Liver (tissue), 9 donors: ENCODE measurements around the gene CLEC4G. TPM values are rescaled to one million over a fixed set of nuclear protein-coding genes. Genes with fewer than 3 reads are reported as not detected.

Experiments used
- DNase-seq: peaks from one replicate; pipeline ENCODE4 v3.0.0-alpha.2; 2017; ENCODE audit warnings: low spot score
- H3K27ac ChIP-seq, 2 donors: one replicate each; pipeline ENCODE4 v1.7.0; 2013; ENCODE audit warnings: inconsistent platforms in 2 of 2, low read length in 2 of 2, control low read depth in 1 of 2, low read depth in 1 of 2, mild to moderate bottlenecking in 1 of 2
- H3K27me3 ChIP-seq, 4 donors: one replicate each; pipeline versions ENCODE4 v1.6.1 to v1.7.0; 2013; ENCODE audit warnings: low read length in 3 of 4, inconsistent platforms in 1 of 4, mild to moderate bottlenecking in 1 of 4, moderate library complexity in 1 of 4; ENCODE audit not compliant: control insufficient read depth in 4 of 4, insufficient read depth in 4 of 4
- H3K36me3 ChIP-seq, 4 donors: one replicate each; pipeline versions ENCODE4 v1.6.1 to v1.7.0; 2013; ENCODE audit warnings: low read length in 3 of 4, mild to moderate bottlenecking in 3 of 4, low read depth in 1 of 4, moderate library complexity in 1 of 4; ENCODE audit not compliant: control insufficient read depth in 4 of 4, insufficient read depth in 3 of 4
- H3K4me1 ChIP-seq, 4 donors: one replicate each; pipeline versions ENCODE4 v1.6.1 to v1.7.0; 2013; ENCODE audit warnings: low read length in 3 of 4, mild to moderate bottlenecking in 3 of 4, moderate library complexity in 1 of 4; ENCODE audit not compliant: control insufficient read depth in 4 of 4, insufficient read depth in 4 of 4
- H3K4me3 ChIP-seq, 3 donors: one replicate each; pipeline versions ENCODE4 v1.6.1 to v1.7.0; 2013; ENCODE audit warnings: low read length in 3 of 3, control low read depth in 1 of 3, low read depth in 1 of 3, mild to moderate bottlenecking in 1 of 3
- H3K9ac ChIP-seq, 2 donors: one replicate each; pipeline ENCODE4 v1.7.0; 2013; ENCODE audit warnings: low read length in 2 of 2, mild to moderate bottlenecking in 2 of 2, moderate library complexity in 2 of 2, control low read depth in 1 of 2, low read depth in 1 of 2
- H3K9me3 ChIP-seq, 4 donors: one replicate each; pipeline versions ENCODE4 v1.6.1 to v1.7.0; 2013; ENCODE audit warnings: low read length in 3 of 4; ENCODE audit not compliant: control insufficient read depth in 4 of 4
- EGR1 ChIP-seq, 2 donors: IDR thresholded peaks; 2 replicates each; pipeline ENCODE4 v1.6.1; 2016 to 2018; ENCODE audit warnings: antibody characterized with exemption in 2 of 2, low read depth in 2 of 2
- GABPA ChIP-seq, 2 donors: IDR thresholded peaks in 1 of 2; conservative IDR thresholded peaks in 1 of 2; 2 replicates each; pipeline ENCODE4 v1.6.1; 2016; ENCODE audit warnings: antibody characterized with exemption in 2 of 2, mild to moderate bottlenecking in 1 of 2, moderate library complexity in 1 of 2
- HNF4A ChIP-seq, 2 donors: conservative IDR thresholded peaks; 2 replicates each; pipeline ENCODE4 v1.6.1; 2016; ENCODE audit warnings: antibody characterized with exemption in 2 of 2, mild to moderate bottlenecking in 2 of 2
- HNF4G ChIP-seq: IDR thresholded peaks from 2 replicates; pipeline ENCODE4 v1.6.1; 2016; ENCODE audit warnings: antibody characterized with exemption
- JUND ChIP-seq, 2 donors: IDR thresholded peaks; 2 replicates each; pipeline ENCODE4 v1.6.1; 2016; ENCODE audit warnings: antibody characterized with exemption in 2 of 2
- NR2F2 ChIP-seq: IDR thresholded peaks from 2 replicates; pipeline ENCODE4 v1.6.1; 2016; ENCODE audit warnings: antibody characterized with exemption
- SP1 ChIP-seq: IDR thresholded peaks from 2 replicates; pipeline ENCODE4 v1.6.1; 2018; ENCODE audit warnings: antibody characterized with exemption, mild to moderate bottlenecking
- YY1 ChIP-seq: IDR thresholded peaks from 2 replicates; pipeline ENCODE4 v1.6.1; 2016; ENCODE audit warnings: antibody characterized with exemption, mild to moderate bottlenecking
- WGBS: extraction: QIAGEN DNeasy Blood & Tissue Kit; methylation state at CpG from one replicate; pipeline ENCODE4 v1.1.7; 2013; 5-methylcytosine and 5-hydroxymethylcytosine counted together
- polyA plus RNA-seq, 2 donors: library from polyadenylated mRNA; stranded (reverse) in 1 of 2; unstranded in 1 of 2; fragments of 200-250 nt in 1 of 2; fragments of >200 nt in 1 of 2; fragmentation: Nextera tagmentation in 1 of 2; extraction: Ambion mirVana in 1 of 2; gene quantifications; one replicate each; pipeline versions ENCODE4 v1.2.1 to v1.2.3, GENCODE V29; 2013 to 2015
- total RNA-seq, 2 donors: library from RNA; depleted of rRNA; stranded (reverse); fragments of >200 nt; gene quantifications; one replicate each; pipeline ENCODE4 v1.2.3, GENCODE V29; 2014
- TF ChIP-seq, protein P1 (sequence below): IDR thresholded peaks from 2 replicates; pipeline ENCODE4 v1.6.1; 2016; ENCODE audit warnings: antibody characterized with exemption
- TF ChIP-seq, protein P2 (sequence below): IDR thresholded peaks from 2 replicates; pipeline ENCODE4 v1.6.1; 2016; ENCODE audit warnings: antibody characterized with exemption, mild to moderate bottlenecking
- TF ChIP-seq, protein P3 (sequence below): fragments of 150-350 bp; IDR thresholded peaks from 2 replicates; pipeline ENCODE4 v1.5.1; 2017; ENCODE audit warnings: improper control_type of control experiment, low read depth, low read length; ENCODE audit not compliant: missing input control
- donor health status: healthy.
- donor health status: healthy.
- donor health status: healthy.
- donor health status: healthy.
- donor health status: healthy.

CLEC4G gene
- total and polyA plus RNA-seq, 4 donors, result 7.7 to 69.0 (median 45.6) TPM

DNA sequence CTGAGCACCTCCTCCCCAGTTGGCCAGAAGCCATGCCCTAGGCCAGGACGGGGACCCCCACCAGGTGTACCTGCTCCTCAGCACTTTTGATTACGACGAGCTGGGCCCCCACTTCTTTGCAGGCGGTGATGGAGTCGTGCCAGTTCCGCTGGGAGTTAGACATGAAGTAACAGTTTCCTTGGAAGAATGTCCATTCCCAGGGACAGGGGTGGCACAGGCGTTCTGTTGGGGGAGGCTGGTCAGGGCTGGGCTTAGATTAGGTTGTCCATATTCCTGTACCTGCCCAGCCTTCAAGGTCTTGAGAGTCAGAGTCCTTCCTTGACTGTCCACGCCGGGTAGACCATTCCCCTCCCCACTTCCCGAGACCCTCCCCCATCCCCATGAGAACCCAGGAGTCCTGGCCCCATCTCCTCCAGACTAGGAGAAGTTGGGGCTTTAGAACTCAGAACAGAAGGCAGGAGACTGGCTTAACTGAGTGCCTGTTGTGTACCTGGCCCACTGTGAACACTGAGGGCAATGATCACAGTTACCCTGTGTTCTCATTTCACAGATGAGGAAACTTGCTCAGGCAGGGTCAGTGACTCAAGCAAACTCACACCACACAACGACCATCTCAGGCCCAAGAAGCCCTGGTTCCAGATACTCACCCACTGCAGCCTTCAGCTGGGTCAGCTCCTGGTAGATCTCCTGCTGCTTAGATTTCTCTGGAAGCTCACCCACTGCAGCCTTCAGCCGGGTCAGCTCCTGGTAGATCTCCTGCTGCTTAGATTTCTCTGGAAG lies 13.2 kb upstream of the CLEC4G start:
- H3K9ac ChIP-seq, result no peak overlapping the region
- H3K36me3 ChIP-seq, result no peaks in the 10 kb centered on the region
- DNase-seq, result no peak
- no peaks in the 10 kb centered on the region for H3K27me3 ChIP-seq
- TF ChIP-seq JUND (IDR thresholded peaks at IDR 0.05) (no peak), EGR1 (IDR thresholded peaks at IDR 0.05; ENCODE audit: low read depth in 2 of 2) (no peak), HNF4A (conservative IDR thresholded peaks at IDR 0.05) (no peak), SP1 (no peak), GABPA (IDR thresholded peaks at IDR 0.05 in 1 of 2, conservative IDR thresholded peaks at IDR 0.05 in 1 of 2) (no peak), NR2F2 (no peak), HNF4G (no peak)
- TF ChIP-seq, protein P1, sequence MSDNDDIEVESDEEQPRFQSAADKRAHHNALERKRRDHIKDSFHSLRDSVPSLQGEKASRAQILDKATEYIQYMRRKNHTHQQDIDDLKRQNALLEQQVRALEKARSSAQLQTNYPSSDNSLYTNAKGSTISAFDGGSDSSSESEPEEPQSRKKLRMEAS, result no peak
- no peaks in the 10 kb centered on the region for H3K9me3 ChIP-seq
- no peak overlapping the region for H3K4me3 ChIP-seq
- no peaks in the 10 kb centered on the region for H3K4me1 ChIP-seq
- no peak overlapping the region for H3K27ac ChIP-seq
- 75% methylated on average over 12 of the region's 12 CpGs for WGBS

DNA sequence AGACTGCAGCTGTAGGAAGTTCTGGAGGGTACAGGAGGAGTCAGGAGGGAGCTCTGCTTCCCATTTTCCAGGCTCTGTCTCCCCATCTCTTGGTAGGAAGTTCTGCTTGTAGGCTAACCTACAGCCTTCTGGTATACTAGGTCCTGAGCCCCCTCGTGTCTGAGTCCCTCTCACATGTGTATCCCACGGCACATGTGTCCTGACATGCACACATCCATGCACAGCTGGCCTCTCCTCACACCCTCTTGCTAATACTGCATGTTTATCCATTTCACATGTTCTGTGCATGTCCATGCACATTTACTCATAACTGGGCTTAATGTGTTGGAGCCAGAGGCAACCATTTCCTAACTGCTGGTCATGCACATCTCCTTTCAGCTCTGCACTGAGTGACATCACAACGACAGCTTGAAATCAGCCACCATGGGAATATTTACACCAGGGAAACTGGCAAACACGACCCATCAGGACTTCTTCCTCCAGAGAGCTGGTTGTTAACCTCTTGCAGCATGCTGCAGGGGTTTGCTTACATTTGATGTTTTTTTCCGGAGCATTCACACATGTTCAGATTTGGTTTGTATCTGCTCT lies 12.4 kb upstream of the CLEC4G start:
- Histone ChIP-seq H3K27ac (no peak overlapping the region), H3K4me1 (no peaks in the 10 kb centered on the region), H3K4me3 (no peak overlapping the region), H3K36me3 (no peaks in the 10 kb centered on the region), H3K9me3 (no peaks in the 10 kb centered on the region), H3K9ac (no peak overlapping the region), H3K27me3 (no peaks in the 10 kb centered on the region)
- no peak for DNase-seq
- 64% methylated on average over 5 of the region's 5 CpGs for WGBS
- TF ChIP-seq HNF4A (conservative IDR thresholded peaks at IDR 0.05) (no peak), JUND (IDR thresholded peaks at IDR 0.05) (no peak), YY1 (no peak), SP1 (no peak), NR2F2 (no peak)
- TF ChIP-seq, protein P2, sequence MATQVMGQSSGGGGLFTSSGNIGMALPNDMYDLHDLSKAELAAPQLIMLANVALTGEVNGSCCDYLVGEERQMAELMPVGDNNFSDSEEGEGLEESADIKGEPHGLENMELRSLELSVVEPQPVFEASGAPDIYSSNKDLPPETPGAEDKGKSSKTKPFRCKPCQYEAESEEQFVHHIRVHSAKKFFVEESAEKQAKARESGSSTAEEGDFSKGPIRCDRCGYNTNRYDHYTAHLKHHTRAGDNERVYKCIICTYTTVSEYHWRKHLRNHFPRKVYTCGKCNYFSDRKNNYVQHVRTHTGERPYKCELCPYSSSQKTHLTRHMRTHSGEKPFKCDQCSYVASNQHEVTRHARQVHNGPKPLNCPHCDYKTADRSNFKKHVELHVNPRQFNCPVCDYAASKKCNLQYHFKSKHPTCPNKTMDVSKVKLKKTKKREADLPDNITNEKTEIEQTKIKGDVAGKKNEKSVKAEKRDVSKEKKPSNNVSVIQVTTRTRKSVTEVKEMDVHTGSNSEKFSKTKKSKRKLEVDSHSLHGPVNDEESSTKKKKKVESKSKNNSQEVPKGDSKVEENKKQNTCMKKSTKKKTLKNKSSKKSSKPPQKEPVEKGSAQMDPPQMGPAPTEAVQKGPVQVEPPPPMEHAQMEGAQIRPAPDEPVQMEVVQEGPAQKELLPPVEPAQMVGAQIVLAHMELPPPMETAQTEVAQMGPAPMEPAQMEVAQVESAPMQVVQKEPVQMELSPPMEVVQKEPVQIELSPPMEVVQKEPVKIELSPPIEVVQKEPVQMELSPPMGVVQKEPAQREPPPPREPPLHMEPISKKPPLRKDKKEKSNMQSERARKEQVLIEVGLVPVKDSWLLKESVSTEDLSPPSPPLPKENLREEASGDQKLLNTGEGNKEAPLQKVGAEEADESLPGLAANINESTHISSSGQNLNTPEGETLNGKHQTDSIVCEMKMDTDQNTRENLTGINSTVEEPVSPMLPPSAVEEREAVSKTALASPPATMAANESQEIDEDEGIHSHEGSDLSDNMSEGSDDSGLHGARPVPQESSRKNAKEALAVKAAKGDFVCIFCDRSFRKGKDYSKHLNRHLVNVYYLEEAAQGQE, result no peak
- TF ChIP-seq, protein P3, sequence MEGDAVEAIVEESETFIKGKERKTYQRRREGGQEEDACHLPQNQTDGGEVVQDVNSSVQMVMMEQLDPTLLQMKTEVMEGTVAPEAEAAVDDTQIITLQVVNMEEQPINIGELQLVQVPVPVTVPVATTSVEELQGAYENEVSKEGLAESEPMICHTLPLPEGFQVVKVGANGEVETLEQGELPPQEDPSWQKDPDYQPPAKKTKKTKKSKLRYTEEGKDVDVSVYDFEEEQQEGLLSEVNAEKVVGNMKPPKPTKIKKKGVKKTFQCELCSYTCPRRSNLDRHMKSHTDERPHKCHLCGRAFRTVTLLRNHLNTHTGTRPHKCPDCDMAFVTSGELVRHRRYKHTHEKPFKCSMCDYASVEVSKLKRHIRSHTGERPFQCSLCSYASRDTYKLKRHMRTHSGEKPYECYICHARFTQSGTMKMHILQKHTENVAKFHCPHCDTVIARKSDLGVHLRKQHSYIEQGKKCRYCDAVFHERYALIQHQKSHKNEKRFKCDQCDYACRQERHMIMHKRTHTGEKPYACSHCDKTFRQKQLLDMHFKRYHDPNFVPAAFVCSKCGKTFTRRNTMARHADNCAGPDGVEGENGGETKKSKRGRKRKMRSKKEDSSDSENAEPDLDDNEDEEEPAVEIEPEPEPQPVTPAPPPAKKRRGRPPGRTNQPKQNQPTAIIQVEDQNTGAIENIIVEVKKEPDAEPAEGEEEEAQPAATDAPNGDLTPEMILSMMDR, result no peak
